ENCODE data around the gene ZC3H13.
"Not testable (repeated sequence)": the region's sequence is repeated elsewhere in the genome, so short reads cannot be mapped to it uniquely, and the experiment has no call there.

The ZC3H13 gene

DNA sequence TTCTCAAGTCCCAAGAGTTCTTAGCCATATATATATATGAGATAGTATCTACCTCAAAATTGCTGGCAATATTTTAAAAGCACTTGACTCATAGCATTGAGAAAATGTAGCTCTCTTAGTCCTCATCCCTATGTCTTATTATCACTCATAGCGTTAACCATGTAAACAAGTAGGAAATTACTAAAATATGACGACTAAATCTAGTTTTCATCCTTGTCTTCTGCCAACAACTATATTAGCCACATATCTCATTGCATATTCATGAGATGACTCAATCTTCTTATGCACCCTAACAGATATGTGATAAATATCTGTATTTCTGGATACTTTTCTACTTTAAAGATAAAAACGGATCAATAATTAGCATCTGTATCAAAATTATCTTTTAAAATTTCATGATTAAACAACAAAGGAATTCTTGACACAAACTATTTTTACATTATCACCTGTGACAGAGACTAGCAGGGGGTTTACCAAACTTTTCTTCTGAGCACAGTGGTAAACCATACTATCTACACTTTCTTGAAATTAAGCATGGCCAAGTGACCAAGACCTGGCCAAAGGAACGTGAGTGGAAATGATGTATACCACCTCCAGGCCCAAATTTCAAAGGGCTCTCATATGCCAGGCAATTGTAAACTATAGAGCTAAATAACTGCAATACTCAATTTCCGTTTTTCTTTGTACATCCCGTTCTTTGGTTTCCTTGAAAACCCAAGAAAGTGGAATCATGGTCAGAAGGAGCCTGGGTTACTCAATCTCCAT is 45.7 kb downstream of the ZC3H13 start:
- DNase-seq: no peak

DNA sequence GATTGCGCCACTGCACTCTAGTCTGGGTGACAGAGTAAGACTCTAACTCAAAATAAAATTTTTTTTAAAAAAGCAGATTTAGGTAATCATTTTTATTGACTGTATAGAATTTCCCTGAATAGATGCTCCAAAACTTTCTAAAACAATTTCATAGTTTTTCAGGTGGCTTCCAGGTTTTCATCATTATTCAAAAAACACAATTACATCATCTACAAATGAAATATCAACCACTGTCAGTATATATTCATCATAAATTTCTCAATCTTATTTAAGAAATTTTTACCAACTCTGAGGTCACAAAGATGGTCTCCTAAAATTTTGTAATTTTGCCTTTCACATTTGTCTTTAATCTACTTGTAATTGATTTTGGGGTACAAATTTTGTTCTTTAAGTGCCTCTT is 48.1 kb downstream of the ZC3H13 start:
- no peak for DNase-seq

- no peak for DNase-seq
Measured at GRCh38 chr13:45996631-45997030, 55.9 kb downstream of the ZC3H13 start.

GRCh38 chr13:45995245-45995644 is 57.3 kb downstream of the ZC3H13 start:
- DNase-seq: no peak

- DNase-seq: no peak
Measured at GRCh38 chr13:45994752-45995151, 57.8 kb downstream of the ZC3H13 start.

DNA sequence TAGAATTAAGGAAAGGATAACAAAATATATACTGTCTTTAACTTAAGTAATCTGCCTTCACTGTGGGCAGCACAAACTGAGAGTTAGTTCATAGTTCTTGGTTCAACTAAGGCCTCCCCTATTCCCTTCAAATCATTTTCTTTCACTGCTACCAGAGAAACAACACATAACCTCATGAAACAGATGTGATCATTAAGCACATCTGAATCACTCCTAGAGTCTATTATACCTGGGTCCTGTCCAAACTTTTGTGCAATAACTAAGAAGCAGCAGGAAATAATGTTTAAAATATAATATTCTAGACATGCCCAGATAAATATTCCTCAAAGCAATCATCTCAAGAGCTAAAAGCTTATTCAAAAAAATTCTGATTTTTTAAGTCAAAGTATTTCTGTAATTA is 62.9 kb downstream of the ZC3H13 start:
- no peak for DNase-seq

DNA sequence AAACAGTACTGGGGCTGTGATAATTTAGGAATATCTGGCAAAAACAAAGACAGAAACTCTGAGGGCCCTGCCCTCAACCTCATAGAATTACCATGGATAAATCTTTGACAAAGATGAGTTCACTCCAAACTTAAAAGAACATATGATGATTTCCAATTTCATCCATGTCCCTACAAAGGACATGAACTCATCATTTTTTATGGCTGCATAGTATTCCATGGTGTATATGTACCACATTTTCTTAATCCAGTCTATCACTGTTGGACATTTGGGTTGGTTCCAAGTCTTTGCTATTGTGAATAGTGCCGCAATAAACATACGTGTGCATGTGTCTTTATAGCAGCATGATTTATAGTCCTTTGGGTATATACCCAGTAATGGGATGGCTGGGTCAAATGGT is 71.4 kb downstream of the ZC3H13 start:
- not testable (repeated sequence) for DNase-seq

GRCh38 chr13:45975337-45975736 is 77.2 kb downstream of the ZC3H13 start:
- DNase-seq: no peak

DNA sequence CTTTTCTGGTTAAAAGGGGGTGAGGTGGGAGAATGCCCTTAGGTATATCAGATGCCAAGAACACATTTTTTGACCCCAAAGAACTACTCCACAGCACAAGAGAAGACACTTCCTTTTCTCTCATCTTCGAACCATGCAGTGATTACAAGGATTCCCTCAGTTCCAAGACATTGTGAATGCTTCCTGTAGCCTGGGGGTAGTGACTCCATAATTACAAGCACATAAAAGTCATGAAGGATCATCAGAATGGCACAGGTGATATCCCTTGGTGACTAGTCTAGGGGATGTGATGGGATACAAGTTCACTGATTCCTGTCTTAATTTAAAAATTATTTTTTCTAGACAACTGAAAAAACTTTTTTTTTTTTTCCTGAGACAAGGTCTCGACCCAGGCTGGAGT is 78.0 kb downstream of the ZC3H13 start:
- DNase-seq: no peak

DNA sequence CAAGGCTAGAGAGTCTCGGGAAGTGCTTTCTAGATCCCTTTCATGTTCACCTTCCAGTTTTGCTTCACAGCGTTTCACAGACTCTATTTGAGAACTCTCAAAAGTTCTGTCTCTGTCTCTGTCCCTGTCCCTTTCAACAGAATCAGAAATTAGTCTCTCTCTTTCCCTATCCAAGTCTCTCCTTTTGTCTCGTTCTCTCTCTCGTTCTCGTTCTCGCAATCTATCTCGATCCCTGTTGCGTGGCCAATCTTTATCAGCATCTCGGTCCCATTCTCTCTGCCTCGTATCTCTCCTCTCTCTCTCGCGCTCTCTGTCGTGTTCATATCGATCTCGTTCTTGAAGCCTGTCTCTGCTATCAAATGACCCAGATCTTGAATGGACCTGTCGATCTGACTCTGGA is 85.0 kb downstream of the ZC3H13 start:
- DNase-seq: no peak

DNA sequence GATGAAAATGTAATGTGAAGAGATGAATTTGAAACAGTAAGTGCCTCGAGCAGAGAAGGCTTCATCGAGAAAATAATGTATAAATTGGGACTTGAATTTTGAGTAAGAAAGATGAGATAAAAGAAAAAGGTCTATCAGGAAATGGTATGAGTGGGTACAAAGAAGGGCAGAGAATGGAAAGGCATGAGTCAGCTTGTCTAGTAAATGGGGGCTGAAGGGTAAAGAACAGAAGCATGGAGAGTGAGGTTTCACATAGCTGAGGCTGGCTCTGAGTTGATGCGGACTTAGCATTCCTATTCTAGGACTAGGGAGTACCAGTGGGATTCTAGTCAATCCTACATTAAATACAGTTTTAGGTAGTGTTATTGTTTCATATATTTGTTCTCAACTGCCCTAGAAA is 85.8 kb downstream of the ZC3H13 start:
- DNase-seq: no peak

DNA sequence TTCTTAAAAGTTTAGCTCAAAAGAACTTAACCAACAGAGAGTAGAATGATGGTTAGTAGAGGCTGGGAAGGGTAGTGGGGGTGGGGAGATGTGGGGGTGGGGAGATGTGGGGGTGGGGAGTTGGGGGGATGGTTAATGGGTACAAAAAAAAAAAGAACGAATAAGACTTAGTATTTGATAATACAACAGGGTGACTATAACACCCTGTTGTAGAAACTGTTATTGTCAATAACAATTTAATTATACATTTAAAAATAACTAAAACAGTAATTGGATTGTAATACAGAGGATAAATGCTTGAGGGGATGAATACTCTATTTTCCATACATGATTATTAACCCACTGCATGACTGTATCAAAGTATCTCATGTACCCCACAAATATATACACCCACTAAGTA is 91.1 kb downstream of the ZC3H13 start:
- no peak for DNase-seq

DNA sequence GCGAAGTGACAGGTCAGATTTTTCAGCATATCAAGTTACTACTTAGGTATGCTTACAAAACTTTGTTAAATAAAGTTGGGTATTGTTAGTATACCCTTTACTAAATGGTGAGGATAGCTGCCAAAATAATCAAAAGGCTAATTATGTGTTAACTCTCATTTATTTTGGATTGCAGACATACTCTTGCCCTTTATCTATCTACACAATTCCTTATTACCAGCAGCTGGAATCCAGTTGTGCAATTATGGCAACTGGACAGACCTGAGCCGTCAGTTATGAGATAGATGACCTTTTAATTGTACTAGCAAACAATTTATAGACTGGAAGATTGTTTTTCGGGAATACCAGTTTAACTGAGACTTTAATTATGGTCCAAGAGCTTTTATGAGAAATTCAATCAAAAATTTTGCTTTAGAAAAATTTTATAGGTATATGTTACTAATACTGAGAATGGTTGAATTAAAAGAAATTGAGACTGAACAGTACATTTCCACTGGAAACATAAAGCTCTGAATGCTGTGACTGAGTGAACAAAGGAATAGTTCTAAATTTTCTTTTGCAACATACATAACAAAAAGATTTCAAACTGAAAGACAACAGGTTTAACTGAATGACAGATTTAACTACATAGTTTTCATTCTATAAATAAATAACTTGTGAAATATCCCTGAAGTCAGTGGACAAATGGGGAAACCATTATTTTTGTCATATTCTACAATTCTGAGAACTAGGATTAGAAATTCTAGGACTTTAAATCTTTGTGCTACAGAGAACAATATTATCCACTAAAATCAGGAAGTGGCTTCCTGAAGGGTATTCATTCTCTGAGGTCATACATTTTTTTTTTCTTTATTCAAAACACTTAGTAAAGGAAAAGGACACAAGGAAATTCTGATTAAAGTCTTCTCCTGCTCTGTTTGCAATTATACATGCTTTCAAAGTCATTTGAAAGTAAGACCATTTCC is 97.4 kb downstream of the ZC3H13 start:
- DNase-seq: no peak

GRCh38 chr13:45953082-45953481 is 99.5 kb downstream of the ZC3H13 start:
- no peak for DNase-seq

GRCh38 chr13:45951724-45952123 is 100.8 kb downstream of the ZC3H13 start:
- DNase-seq: no peak

- DNase-seq: no peak
Measured at GRCh38 chr13:45951166-45951565, 101.4 kb downstream of the ZC3H13 start.

GRCh38 chr13:45950386-45951000 is 102.1 kb downstream of the ZC3H13 start:
- no peak for DNase-seq

- no peak for DNase-seq
Measured at GRCh38 chr13:45949161-45949560, 103.4 kb downstream of the ZC3H13 start.

GRCh38 chr13:45943965-45944364 is 108.6 kb downstream of the ZC3H13 start:
- DNase-seq: no peak

GRCh38 chr13:45943120-45943519 is 109.4 kb downstream of the ZC3H13 start:
- no peak for DNase-seq

DNA sequence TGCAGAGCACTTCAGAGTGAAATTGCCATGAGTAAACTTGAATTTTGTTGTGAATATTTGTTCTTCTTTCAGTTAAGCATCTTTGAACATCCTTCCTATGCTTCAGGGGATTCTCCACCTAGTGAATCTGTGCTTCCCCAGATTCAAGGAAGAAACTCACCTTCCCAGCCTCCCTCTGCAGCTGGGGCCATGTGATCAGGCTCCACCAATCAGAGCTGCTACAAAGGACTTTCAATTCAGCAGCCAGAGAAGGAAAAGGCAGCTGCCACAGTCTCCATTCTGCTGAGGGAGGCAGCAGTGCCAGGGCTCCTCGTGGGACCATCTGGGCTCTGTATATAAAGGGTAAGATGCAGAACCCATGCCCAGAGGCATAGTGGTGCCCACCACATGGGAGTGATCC is 111.3 kb downstream of the ZC3H13 start:
- no peak for DNase-seq

- no peak for DNase-seq
Measured at GRCh38 chr13:45940061-45940460, 112.5 kb downstream of the ZC3H13 start.

DNA sequence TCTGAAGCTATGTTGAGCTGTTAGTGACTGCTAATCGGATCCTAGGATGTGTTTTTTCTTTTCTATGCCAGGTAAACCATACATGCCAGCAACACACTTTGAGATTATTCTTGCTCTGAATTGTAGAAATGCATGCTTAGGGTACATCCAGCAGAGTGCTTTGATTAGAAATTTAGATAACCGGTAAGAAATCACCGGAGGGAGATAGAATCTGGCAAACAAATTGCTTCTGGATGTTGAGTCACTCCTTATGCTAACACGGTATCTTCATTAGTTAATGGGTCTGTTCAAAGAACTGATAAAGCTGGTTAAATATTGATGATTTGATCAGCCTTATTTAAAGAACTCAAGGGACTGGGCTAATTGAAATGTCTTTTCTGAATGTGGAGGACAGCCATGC is 115.9 kb downstream of the ZC3H13 start:
- no peak for DNase-seq

DNA sequence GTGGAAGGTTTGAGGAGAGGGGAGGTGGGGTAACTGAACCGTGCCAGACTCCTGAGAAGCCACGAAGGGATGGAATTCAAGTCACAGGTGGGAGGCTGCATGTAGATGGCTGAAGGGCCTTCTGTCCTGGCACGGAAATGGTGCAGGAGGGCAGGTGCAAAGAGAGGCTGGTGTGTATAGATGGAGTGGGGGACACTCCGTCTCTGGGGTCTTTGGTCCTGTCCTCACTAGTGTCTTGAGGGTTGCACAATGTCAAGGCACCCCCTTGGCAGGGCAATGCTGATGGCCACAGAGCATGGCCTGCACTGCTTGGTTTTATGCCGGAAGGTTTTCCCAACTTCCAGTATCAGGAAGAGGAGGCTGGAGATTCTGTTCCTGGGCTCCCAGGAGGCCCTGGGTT is 118.3 kb downstream of the ZC3H13 start:
- DNase-seq: no peak

Data from activated CD4-positive, alpha-beta T cell treated with anti-CD3 and anti-CD28 coated beads for 4 hours (primary cell).